GM23338 (cell line): ENCODE results near the gene CDKAL1.

ENCODE experiments used
- CTCF ChIP-seq, 2 experiments: fragments of 200-600 bp in 1 of 2; sonication (generic) in 1 of 2; conservative IDR thresholded peaks; 2 replicates each; pipeline versions ENCODE4 v1.5.1 to v1.6.1; 2016 to 2017; ENCODE audit warnings: antibody characterized with exemption in 2 of 2, low read depth in 2 of 2, mild to moderate bottlenecking in 2 of 2, moderate library complexity in 1 of 2
- ETS1 ChIP-seq: IDR thresholded peaks from 2 replicates; pipeline ENCODE4 v1.6.1; 2016; ENCODE audit warnings: antibody characterized with exemption
- EZH2 ChIP-seq: fragments of 200-600 bp; sonication (generic); IDR thresholded peaks from one replicate; pipeline ENCODE4 v1.8.0; 2017; ENCODE audit warnings: antibody characterized with exemption, mild to moderate bottlenecking, low read depth; ENCODE audit not compliant: unreplicated experiment
- EZH2phosphoT487 ChIP-seq: fragments of 200-600 bp; sonication (generic); IDR thresholded peaks from one replicate; pipeline ENCODE4 v1.8.1; 2018; ENCODE audit warnings: antibody characterized with exemption; ENCODE audit not compliant: unreplicated experiment
- NANOG ChIP-seq: IDR thresholded peaks from 2 replicates; pipeline ENCODE4 v1.6.1; 2016; ENCODE audit warnings: antibody characterized with exemption, borderline replicate concordance
- POLR2AphosphoS5 ChIP-seq: IDR thresholded peaks from 2 replicates; pipeline ENCODE4 v1.6.1; 2016; ENCODE audit warnings: antibody characterized with exemption, low read depth
- STAT1 ChIP-seq: IDR thresholded peaks from one replicate; pipeline ENCODE4 v1.6.1; 2016; ENCODE audit warnings: antibody characterized with exemption; ENCODE audit not compliant: unreplicated experiment
- ZNF331 ChIP-seq: fragments of 250-450 bp; sonication (Bioruptor Pico); IDR thresholded peaks from 2 replicates; pipeline ENCODE4 v1.5.0; 2020; ENCODE audit warnings: low read depth, mild to moderate bottlenecking, moderate library complexity

GRCh38 chr6:20983961-20984360, 449.7 kb downstream of the CDKAL1 start:
- TF ChIP-seq EZH2phosphoT487 (no peak), STAT1 (no peak), CTCF (conservative IDR thresholded peaks at IDR 0.05; ENCODE audit: low read depth in 2 of 2) (no peak), EZH2 (no peak), POLR2AphosphoS5 (no peak), NANOG (no peak), ETS1 (no peak), ZNF331 (no peak)
